ENCODE results near the gene PGRMC2. TPM values are rescaled to one million over a fixed set of nuclear protein-coding genes. Genes with fewer than 3 reads are reported as not detected.

The PGRMC2 gene
- total RNA-seq (2021): 72.6 and 77.6 TPM in 2 replicates
- long read RNA-seq, partial matches to known transcripts: 8 of 19 reads
- long read RNA-seq, other reads (novel, unspliced or antisense): 3 of 19 reads

DNA sequence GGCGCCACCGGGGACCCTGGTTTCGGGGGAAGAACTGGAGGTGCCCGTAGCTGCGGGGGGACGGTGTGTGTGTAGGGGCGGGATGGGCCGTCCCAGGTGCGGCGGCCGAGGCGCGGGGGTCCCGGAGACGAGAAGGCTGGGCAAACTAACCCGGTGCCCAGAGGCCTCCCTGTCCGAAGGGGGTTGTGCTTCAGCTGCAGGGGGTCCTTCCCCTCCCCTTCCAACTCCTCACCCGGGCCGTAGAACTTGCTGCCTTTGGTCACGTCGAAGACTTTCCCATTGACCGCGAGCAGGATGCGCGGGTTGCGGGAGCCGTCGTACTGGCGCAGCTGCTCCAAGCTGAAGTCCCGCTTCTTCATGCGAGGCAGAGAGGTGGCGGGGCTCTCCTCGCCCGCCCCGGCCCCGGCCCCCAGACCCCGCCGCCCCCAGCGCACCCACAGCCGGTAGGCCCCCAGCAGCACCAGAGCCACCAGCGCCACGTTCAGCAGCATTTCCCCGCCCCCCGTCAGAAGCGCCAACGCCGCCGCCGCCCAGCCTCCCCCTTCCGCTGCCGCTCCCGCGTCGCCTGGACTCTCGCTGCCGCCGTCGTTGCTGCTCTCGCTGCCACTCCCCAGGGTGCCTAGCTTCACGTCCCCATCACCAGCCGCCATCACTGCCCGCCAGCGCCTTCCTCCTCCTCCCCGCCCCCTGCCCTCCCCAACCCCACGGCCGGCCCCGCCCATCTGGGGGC is at the start of gene PGRMC2:
PGRMC2 (minus strand) TSS at position 673 of the 730 bp plus-strand sequence; CDS start at position 650, 23 bp downstream.
- Histone ChIP-seq H2AFZ (ENCODE audit: low read length) (no peak within 1 kb of the TSS), H4K8ac (replicated peaks; ENCODE audit: insufficient read length, low read depth, low read length) (no peak within 1 kb of the TSS), H3K27me3 (ENCODE audit: insufficient read depth, low read length) (no peaks in the 10 kb centered on the region), H2BK15ac (ENCODE audit: low read depth, low read length) (no peak within 1 kb of the TSS), H3K23ac (ENCODE audit: insufficient read length, low read depth, low read length) (no peak within 1 kb of the TSS), H2BK5ac (ENCODE audit: insufficient read length, low read length) (no peak within 1 kb of the TSS), H3K56ac (ENCODE audit: insufficient read length, low read depth, low read length) (no peak within 1 kb of the TSS), H4K91ac (ENCODE audit: insufficient read length, low read depth, low read length) (no peak within 1 kb of the TSS), H2AK5ac (ENCODE audit: insufficient read length, low read length) (no peak within 1 kb of the TSS), H3K79me2 (ENCODE audit: insufficient read depth, low read length) (peaks cover 25% of the 10 kb centered on the region; the same call in 1 of the 2 replicates), H3K9ac (ENCODE audit: extremely low read depth, insufficient read length, low read length) (peak within 1 kb of the TSS; percentile 76), H3K27ac (ENCODE audit: insufficient read length, low read depth, low read length) (peak within 1 kb of the TSS; percentile 19), H3K23me2 (ENCODE audit: insufficient read length, low read depth, low read length, poor library complexity, severe bottlenecking) (peaks cover 12% of the 10 kb centered on the region), H3K4ac (ENCODE audit: low read depth, low read length) (no peak within 1 kb of the TSS), H2BK20ac (ENCODE audit: low read depth, low read length, poor library complexity, severe bottlenecking) (no peak within 1 kb of the TSS), H4K20me1 (ENCODE audit: control insufficient read depth, insufficient read depth, insufficient read length) (no peaks in the 10 kb centered on the region), H3T11ph (ENCODE audit: low read length) (no peak within 1 kb of the TSS), H2BK12ac (ENCODE audit: insufficient read length, low read depth, low read length) (no peak within 1 kb of the TSS), H3K9me3 (ENCODE audit: control insufficient read depth, low read depth, low read length) (no peaks in the 10 kb centered on the region), H2BK120ac (ENCODE audit: low read depth, low read length, poor library complexity, severe bottlenecking) (no peak within 1 kb of the TSS), H3K14ac (ENCODE audit: insufficient read depth, low read length) (peak within 1 kb of the TSS; percentile 90), H3K18ac (ENCODE audit: insufficient read length, low read depth, low read length) (peak within 1 kb of the TSS; percentile 84), H3K79me1 (ENCODE audit: insufficient read depth, low read depth, low read length, poor library complexity, severe bottlenecking) (no peaks in the 10 kb centered on the region), H3K4me1 (ENCODE audit: insufficient read depth, low read length) (no peaks in the 10 kb centered on the region; the same call in 1 of the 2 replicates), H4K5ac (ENCODE audit: insufficient read length, low read depth, low read length) (no peak within 1 kb of the TSS), H3K4me2 (ENCODE audit: insufficient read depth, insufficient read length, low read length) (peak within 1 kb of the TSS; percentile 89)
- Mint-ChIP-seq H3K27me3 (ENCODE audit: low read depth) (no peaks in the 10 kb centered on the region), H3K4me3 (peak within 1 kb of the TSS; percentile 93 to 95), H3K9me3 (no peaks in the 10 kb centered on the region), H3K27ac (peak within 1 kb of the TSS; percentile 95 to 97 (median 97)), H3K4me1 (peaks cover 36 to 37% of the 10 kb centered on the region in 2 experiments), H3K36me3 (ENCODE audit: insufficient read depth in 1 of 3, low read depth in 3 of 3) (peaks cover 12 to 28% (median 13%) of the 10 kb centered on the region in 3 experiments; a peak in 6 of 7 replicates)
- peak; percentile 56 for DNase-seq
- WGBS (ENCODE audit: extremely low coverage, insufficient read length, low lambda C conversion rate): no CpG with 5 or more reads among the region's 67 CpGs
- TF ChIP-seq, protein P1, sequence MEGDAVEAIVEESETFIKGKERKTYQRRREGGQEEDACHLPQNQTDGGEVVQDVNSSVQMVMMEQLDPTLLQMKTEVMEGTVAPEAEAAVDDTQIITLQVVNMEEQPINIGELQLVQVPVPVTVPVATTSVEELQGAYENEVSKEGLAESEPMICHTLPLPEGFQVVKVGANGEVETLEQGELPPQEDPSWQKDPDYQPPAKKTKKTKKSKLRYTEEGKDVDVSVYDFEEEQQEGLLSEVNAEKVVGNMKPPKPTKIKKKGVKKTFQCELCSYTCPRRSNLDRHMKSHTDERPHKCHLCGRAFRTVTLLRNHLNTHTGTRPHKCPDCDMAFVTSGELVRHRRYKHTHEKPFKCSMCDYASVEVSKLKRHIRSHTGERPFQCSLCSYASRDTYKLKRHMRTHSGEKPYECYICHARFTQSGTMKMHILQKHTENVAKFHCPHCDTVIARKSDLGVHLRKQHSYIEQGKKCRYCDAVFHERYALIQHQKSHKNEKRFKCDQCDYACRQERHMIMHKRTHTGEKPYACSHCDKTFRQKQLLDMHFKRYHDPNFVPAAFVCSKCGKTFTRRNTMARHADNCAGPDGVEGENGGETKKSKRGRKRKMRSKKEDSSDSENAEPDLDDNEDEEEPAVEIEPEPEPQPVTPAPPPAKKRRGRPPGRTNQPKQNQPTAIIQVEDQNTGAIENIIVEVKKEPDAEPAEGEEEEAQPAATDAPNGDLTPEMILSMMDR (conservative IDR thresholded peaks at IDR 0.05): no peak
